Activated CD4-positive, alpha-beta T cell treated with anti-CD3 and anti-CD28 coated beads, Interleukin-2, amount 10 ng/mL, durations not matched to agents 7 days and 5 days (primary cell): ENCODE measurements around the gene DDX19B. TPM values are rescaled to one million over a fixed set of nuclear protein-coding genes. Genes with fewer than 3 reads are reported as not detected.
A peak's percentile ranks its signal among the peaks of the same experiment; 100 is the strongest.
"Not testable (repeated sequence)": the region's sequence is repeated elsewhere in the genome, so short reads cannot be mapped to it uniquely, and the experiment has no call there.

Experiments
- CTCF ChIA-PET: fragments of 350-600 bp; sonication (Branson Sonifier 250); formaldehyde crosslinking; loops from one replicate; lab custom pipeline; 2021; ENCODE audit warnings: antibody characterized with exemption; lab: Charles Lee
- POLR2A ChIA-PET: fragments of 350-600 bp; sonication (Branson Sonifier 250); formaldehyde crosslinking; loops from one replicate; lab custom pipeline; 2021; ENCODE audit warnings: antibody characterized with exemption; lab: Charles Lee
- DNase-seq: peaks from one replicate; pipeline ENCODE4 v3.0.0-alpha.2; 2020
- H3K27ac Mint-ChIP-seq: one replicate; pipeline ENCODE4 v1.8.0; 2021; ENCODE audit warnings: mild to moderate bottlenecking, moderate library complexity, mixed read lengths
- H3K27me3 Mint-ChIP-seq: one replicate; pipeline ENCODE4 v1.8.0; 2021; ENCODE audit warnings: mixed read lengths
- H3K36me3 Mint-ChIP-seq: one replicate; pipeline ENCODE4 v1.8.0; 2021; ENCODE audit warnings: low read depth, mixed read lengths
- H3K4me1 Mint-ChIP-seq: one replicate; pipeline ENCODE4 v1.8.0; 2021; ENCODE audit warnings: mixed read lengths
- H3K4me3 Mint-ChIP-seq: one replicate; pipeline ENCODE4 v1.8.0; 2021; ENCODE audit warnings: mild to moderate bottlenecking, moderate library complexity, mixed read lengths
- H3K9me3 Mint-ChIP-seq: one replicate; pipeline ENCODE4 v1.8.0; 2021; ENCODE audit warnings: mixed read lengths
- total RNA-seq, 2 experiments: library from RNA; stranded (reverse); gene quantifications; one replicate each; pipeline ENCODE4 v1.2.3, GENCODE V29; 2021

DDX19B gene
- total RNA-seq, 2 experiments from 2014 or later: 29.0 to 29.9 TPM

DNA sequence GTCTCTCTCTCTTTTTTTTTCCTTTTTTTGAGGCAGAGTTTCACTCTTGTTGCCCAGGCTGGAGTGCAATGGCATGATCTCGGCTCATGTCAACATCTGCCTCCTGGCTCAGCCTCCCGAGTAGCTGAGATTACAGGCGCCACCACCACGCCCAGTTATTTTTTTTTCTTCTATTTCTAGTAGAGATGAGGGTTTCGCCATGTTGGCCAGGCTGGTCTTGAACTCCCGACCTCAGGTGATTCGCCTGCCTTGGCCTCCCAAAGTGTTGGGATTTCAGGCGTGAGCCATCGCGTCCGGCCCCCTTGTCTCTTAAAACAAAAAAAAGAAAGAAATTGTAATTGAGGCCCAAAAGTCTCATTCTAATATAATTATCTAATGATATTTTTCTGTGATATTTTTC lies 6.8 kb upstream of the DDX19B start:
- peaks cover 22% of the 10 kb centered on the region for H3K4me1 Mint-ChIP-seq
- DNase-seq, H3K27ac Mint-ChIP-seq, POLR2A ChIA-PET, H3K4me3 Mint-ChIP-seq, H3K36me3 Mint-ChIP-seq, H3K9me3 Mint-ChIP-seq, H3K27me3 Mint-ChIP-seq: not testable (repeated sequence)
- CTCF ChIA-PET: interaction anchor here (0.5 to 1.4 kb wide), 4 partner anchors 14 to 231 kb away, joined by 3 to 4 read pairs (median 3); partner anchors contain the start of gene COG4

DNA sequence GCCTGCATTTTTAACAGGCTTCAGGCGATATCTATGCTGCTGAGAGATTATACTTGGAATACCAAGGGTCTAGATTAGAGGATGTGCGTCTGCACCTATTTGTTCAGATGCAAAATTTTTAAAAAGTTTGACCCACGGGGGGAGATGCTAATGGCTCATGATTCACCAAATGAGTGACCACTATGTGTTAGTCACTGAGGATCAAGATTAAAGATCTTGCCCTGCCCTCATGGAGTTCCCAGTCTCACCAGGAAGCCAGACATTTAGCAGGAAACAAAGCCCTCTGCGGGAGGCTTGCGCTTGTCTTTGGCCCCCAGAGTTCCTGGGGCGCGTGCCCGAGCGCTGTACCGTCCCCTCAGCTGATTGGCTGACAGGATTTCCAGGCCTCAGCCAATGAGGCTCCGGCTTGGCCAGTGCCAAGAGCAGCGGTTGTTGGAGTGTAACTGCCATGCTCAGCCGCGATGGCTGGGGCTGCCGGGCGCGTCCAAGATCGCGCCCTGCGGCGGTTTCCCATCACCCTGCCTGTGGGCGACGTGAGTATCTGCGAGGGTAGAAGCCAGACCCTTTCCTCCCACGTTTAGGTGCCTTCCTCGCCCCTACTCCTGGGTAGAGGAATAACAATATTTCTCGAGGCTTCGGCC lies 4.5 kb upstream of the DDX19B start:
- Mint-ChIP-seq H3K4me3 (no peak overlapping the region), H3K27ac (no peak overlapping the region), H3K27me3 (no peaks in the 10 kb centered on the region), H3K4me1 (peaks cover 18% of the 10 kb centered on the region), H3K36me3 (peaks cover under 1% of the 10 kb centered on the region), H3K9me3 (no peaks in the 10 kb centered on the region)
- no peak for DNase-seq
- ChIA-PET POLR2A (no interaction called here), CTCF (no interaction called here)

DNA sequence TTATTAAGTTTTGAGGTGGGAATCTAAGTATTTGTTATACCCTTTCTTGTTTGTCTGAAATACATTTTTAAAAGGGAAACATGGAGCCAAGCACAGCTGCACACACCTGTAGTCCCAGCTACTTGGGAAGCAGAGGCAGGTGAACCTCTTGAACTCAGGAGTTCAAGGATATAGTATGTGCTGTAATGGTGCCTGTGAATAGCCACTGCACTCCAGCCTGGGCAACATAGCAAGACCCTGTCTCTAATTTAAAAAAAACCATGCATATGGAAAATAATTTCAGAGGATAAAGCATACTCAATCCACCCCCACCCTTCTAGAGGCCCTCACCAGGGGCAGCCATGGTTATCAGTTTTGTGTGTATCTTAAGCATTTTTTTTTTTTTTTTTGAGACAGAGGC lies 3.4 kb upstream of the DDX19B start:
- no peaks in the 10 kb centered on the region for H3K9me3 Mint-ChIP-seq
- H3K4me3 Mint-ChIP-seq: no peak overlapping the region
- peaks cover 11% of the 10 kb centered on the region for H3K36me3 Mint-ChIP-seq
- CTCF ChIA-PET: interaction anchor here (0.8 kb wide), 2 partner anchors 14 to 892 kb away, joined by 3 read pairs; no protein-coding TSS in a partner anchor
- POLR2A ChIA-PET: no interaction called here
- H3K27ac Mint-ChIP-seq: no peak overlapping the region
- H3K4me1 Mint-ChIP-seq: peaks cover 24% of the 10 kb centered on the region
- H3K27me3 Mint-ChIP-seq: no peaks in the 10 kb centered on the region
- no peak for DNase-seq

DNA sequence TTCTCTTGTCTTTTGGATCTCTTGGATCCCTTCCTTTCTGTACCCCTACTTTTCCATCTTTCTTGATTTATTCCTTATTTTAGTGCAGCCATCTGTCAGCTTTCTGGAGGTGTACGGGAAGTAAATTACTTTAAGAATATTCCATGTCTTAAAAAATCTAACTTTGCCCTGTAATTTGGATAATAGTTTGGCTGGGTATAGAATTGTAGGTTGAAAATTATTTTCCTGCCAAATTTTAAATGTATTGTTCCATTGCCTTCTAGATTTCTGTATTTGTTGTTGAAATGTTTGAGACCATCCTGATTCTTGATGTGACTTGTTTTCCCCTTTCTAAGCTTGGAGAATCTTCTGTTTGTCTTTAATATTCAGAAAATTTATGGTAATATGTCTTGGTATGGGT lies 2.1 kb downstream of the DDX19B start:
- Mint-ChIP-seq H3K27me3 (no peaks in the 10 kb centered on the region), H3K9me3 (peaks cover 8% of the 10 kb centered on the region), H3K36me3 (peaks cover 37% of the 10 kb centered on the region), H3K27ac (no peak overlapping the region), H3K4me1 (peaks cover 49% of the 10 kb centered on the region), H3K4me3 (peak overlapping the region; percentile 90)
- ChIA-PET CTCF (interaction anchor here (1.3 kb wide), 1 partner anchor 11 kb away, joined by 3 read pairs; no protein-coding TSS in a partner anchor), POLR2A (interaction anchor here (0.7 kb wide), 1 partner anchor 45 kb away, joined by 3 read pairs; no protein-coding TSS in a partner anchor)
- no peak for DNase-seq

DNA sequence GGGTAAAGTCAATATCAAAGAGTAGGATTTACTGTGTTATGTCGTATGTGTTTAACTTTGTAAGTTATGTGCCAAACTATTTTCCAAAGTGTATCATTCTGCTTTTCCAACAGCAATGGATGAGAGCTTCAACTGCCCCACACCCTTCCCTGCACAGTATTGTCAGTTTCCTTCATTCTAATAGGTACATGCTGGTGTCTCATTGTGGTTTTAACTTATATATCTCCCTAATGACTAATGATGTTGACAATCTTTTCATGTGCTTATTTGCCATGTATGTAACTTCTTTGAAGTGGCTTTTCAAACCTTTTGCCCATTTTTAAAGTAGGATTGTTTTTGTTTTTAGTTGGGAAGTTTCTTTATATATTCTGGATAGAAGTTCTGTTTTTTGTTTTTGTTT lies 3.8 kb downstream of the DDX19B start:
- Mint-ChIP-seq H3K36me3 (peaks cover 37% of the 10 kb centered on the region), H3K27me3 (no peaks in the 10 kb centered on the region), H3K4me1 (peaks cover 49% of the 10 kb centered on the region), H3K9me3 (peaks cover 8% of the 10 kb centered on the region), H3K27ac (no peak overlapping the region), H3K4me3 (no peak overlapping the region)
- ChIA-PET CTCF (no interaction called here), POLR2A (no interaction called here)
- DNase-seq: no peak

DNA sequence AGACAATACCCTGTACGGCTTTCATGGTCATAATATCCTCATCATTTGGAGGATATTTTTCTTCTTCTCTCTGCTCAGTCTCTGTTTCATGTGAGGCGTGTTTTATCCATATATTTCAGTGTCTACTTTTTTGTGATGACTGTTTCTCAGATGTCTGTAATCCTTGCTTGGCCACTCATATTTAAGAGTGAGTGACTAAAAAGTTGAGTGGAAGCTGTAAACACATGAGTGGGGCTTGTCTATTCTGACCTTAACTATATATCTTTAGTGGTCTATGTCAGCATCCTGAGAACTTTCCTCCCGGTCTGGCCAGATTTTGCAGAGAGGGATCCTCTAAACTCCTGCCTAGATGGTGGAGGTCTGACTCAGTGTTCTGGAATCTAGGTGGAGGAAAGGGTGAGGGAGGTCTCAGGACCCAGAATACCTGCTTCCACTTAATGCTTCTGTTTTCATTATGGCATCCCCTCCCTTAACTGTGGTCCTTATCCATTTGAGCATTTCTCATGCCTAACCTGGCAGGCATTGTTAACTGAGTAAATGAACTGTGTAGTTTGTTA lies 6.0 kb downstream of the DDX19B start:
- ChIA-PET POLR2A (no interaction called here), CTCF (no interaction called here)
- H3K4me1 Mint-ChIP-seq: peaks cover 39% of the 10 kb centered on the region
- H3K9me3 Mint-ChIP-seq: peaks cover 8% of the 10 kb centered on the region
- H3K4me3 Mint-ChIP-seq: no peak overlapping the region
- H3K36me3 Mint-ChIP-seq: peaks cover 34% of the 10 kb centered on the region
- no peaks in the 10 kb centered on the region for H3K27me3 Mint-ChIP-seq
- no peak for DNase-seq
- H3K27ac Mint-ChIP-seq: no peak overlapping the region

DNA sequence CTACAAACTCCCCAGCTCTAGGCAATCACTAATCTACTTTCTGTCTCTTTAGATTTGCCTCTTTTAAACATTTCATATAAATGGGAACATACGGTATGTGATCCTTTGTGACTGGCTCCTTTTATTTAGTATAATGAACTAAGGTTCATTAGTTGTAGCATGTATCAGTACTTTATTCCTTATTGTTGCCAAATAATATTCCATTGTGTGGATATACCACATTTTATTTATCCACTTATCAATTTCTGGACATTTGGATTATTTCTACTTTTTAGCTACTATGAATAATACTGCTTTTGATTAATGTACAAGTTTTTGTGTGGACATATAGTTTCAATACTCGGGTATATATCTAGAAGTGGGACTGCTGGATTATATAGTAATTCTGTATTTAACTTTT lies 7.9 kb downstream of the DDX19B start:
- no peak overlapping the region for H3K27ac Mint-ChIP-seq

DNA sequence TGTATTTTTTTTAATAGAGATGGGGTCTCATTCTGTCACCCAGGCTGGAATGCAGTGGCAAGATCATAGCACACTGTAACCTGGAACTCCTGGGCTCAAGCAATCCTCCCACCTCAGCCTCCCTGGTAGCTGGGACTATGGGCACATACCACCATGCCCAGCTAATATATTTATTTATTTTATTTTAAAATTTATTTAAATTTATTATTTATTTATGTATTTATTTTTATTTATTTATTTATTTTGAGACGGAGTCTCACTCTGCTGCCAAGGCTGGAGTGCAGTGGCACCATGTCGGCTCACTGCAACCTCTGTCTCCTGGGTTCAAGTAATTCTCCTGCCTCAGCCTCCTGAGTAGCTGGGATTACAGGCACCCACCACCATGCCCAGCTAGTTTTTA lies 8.7 kb downstream of the DDX19B start:
- DNase-seq, H3K4me3 Mint-ChIP-seq, H3K9me3 Mint-ChIP-seq, H3K27ac Mint-ChIP-seq, H3K27me3 Mint-ChIP-seq, POLR2A ChIA-PET, H3K36me3 Mint-ChIP-seq: not testable (repeated sequence)
- H3K4me1 Mint-ChIP-seq: peaks cover 16% of the 10 kb centered on the region
- CTCF ChIA-PET: interaction anchor here (0.8 to 1.4 kb wide), 3 partner anchors 8 to 40 kb away, joined by 3 to 5 read pairs (median 4); partner anchors contain the start of gene DDX19B

More for the DNA sequence above, 7.9 kb downstream of the DDX19B start:
- no peak for DNase-seq
- Mint-ChIP-seq H3K9me3 (no peaks in the 10 kb centered on the region), H3K4me1 (peaks cover 22% of the 10 kb centered on the region), H3K36me3 (peaks cover 16% of the 10 kb centered on the region), H3K27me3 (no peaks in the 10 kb centered on the region), H3K4me3 (no peak overlapping the region)
- POLR2A ChIA-PET: no interaction called here
- CTCF ChIA-PET: interaction anchor here (0.5 to 1.5 kb wide), 7 partner anchors 11 to 422 kb away, joined by 3 to 4 read pairs (median 3); no protein-coding TSS in a partner anchor

DNA sequence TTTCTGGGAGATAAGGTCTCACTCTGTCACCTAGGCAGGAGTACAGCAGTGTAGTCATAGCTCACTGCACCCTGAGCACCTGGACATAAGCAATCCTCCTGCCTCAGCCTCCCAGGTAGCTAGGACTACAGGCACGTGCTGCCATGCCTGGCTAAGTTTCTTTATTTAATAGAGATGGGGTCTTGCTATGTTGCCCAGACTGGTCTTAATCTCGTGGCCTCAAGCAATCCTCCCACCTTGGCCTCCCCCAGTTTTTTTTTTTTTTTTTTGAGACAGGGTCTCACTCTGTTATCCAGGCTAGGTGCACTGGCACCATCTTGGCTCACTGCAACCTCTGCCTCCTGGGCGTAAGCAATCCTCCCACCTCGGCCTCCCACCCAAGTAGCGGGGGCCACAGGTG lies 21.1 kb downstream of the DDX19B start:
- H3K4me3 Mint-ChIP-seq: no peak overlapping the region
- no peaks in the 10 kb centered on the region for H3K27me3 Mint-ChIP-seq
- ChIA-PET POLR2A (no interaction called here), CTCF (interaction anchor here (0.6 to 1.1 kb wide), 3 partner anchors 11 to 241 kb away, joined by 3 to 4 read pairs (median 3); no protein-coding TSS in a partner anchor)
- no peak overlapping the region for H3K27ac Mint-ChIP-seq
- no peak for DNase-seq
- H3K9me3 Mint-ChIP-seq: no peaks in the 10 kb centered on the region
- H3K4me1 Mint-ChIP-seq: no peaks in the 10 kb centered on the region
- H3K36me3 Mint-ChIP-seq: peaks cover 21% of the 10 kb centered on the region

DNA sequence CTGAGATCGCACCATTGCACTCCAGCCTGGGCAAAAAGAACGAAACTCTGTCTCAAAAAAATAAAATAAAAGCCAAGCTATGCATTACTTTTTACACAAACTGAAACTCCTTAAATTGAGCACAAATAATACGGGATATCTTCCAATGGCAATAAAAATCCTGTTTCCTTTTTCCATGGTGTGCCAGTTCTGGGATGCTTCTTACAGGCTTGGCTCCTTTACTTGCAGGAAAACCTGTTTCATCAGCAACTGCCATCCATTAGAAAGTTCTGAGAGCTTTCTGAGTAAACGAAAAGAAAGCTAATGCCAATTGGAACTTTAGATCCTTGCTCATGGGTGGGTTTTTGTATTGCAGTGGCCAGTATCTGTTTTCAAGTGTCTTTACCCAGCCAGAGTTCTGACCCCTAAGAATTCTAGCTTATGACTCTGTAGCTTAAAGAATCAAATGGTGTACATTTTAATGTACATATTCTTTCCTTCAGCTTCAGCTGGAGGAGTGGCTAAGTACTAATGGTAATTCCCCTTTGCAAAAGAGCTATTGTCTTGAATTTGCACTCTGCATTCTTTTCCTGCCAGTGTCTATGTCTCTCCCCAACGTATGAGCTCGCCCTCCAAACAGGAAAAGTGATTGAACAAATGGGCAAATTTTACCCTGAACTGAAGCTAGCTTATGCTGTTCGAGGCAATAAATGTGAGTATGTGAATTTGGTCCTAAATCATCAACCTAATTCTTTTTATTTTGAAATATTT lies 26.2 kb downstream of the DDX19B start:
- H3K36me3 Mint-ChIP-seq: peaks cover 20% of the 10 kb centered on the region
- DNase-seq: no peak
- H3K4me3 Mint-ChIP-seq: no peak overlapping the region
- ChIA-PET CTCF (interaction anchor here (0.5 to 1.8 kb wide), 6 partner anchors 8 to 62 kb away, joined by 3 to 5 read pairs (median 4); no protein-coding TSS in a partner anchor), POLR2A (no interaction called here)
- no peaks in the 10 kb centered on the region for H3K9me3 Mint-ChIP-seq
- no peaks in the 10 kb centered on the region for H3K27me3 Mint-ChIP-seq
- H3K4me1 Mint-ChIP-seq: no peaks in the 10 kb centered on the region
- H3K27ac Mint-ChIP-seq: no peak overlapping the region

DNA sequence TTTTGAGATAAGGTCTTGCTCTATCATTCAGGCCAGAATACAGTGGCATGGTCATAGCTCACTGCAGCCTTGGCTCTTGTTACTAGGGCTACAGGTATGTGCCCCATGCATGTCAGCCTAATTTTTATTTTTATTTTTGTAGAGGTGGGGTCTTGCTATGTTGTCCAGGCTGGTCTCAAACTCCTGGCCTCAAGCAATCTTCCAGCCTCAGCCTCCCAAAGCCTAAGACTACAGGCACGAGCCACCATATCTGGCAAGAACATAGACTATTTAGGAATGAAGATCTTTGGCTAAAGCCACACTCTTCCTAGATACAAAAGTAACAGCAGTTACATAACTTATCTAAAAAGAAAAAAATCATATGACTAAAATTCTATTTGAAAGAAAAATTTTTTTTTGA lies 32.1 kb downstream of the DDX19B start:
- H3K4me3 Mint-ChIP-seq: no peak overlapping the region
- H3K9me3 Mint-ChIP-seq: no peaks in the 10 kb centered on the region
- H3K27ac Mint-ChIP-seq: no peak overlapping the region
- POLR2A ChIA-PET: no interaction called here
- CTCF ChIA-PET: interaction anchor here (0.9 kb wide), 1 partner anchor 12 kb away, joined by 4 read pairs; no protein-coding TSS in a partner anchor
- H3K27me3 Mint-ChIP-seq: no peaks in the 10 kb centered on the region
- peaks cover 3% of the 10 kb centered on the region for H3K4me1 Mint-ChIP-seq
- no peak for DNase-seq
- peaks cover 17% of the 10 kb centered on the region for H3K36me3 Mint-ChIP-seq

DNA sequence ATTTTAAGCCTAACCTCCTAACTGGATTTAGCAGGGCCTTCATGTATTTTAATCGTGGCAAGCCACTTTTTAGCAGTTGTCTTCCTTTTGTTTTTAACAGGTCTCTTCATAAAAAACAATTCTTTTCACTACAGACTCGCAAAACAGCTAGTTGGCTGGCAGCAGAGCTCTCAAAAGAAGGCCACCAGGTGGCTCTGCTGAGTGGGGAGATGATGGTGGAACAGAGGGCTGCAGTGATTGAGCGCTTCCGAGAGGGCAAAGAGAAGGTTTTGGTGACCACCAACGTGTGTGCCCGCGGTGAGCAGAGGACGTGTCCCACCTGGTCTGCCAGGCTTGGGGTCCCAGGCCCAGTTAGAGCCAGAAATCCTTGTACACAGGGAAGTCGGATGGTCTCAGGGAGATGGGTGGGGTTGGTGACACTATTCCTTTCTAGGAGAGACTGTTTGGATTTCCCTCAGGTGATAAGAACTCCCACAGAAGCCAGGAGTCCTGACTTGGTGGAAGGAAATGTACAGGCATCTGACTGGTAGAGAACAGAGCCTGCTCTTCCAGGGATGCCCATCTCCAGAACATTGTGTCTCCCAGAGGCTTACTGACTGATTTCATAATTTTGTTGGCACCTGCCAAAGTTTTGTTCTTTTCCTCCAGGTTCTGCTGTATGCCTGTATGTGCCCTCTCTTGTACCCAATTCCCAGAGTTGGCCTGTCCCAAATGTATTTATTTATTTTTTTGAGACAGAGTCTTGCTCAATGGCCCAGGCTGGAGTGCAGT lies 32.8 kb downstream of the DDX19B start:
- Mint-ChIP-seq H3K4me1 (peaks cover 3% of the 10 kb centered on the region), H3K4me3 (no peak overlapping the region), H3K27me3 (no peaks in the 10 kb centered on the region), H3K9me3 (no peaks in the 10 kb centered on the region), H3K36me3 (peaks cover 18% of the 10 kb centered on the region), H3K27ac (no peak overlapping the region)
- ChIA-PET CTCF (interaction anchor here (0.7 to 0.9 kb wide), 3 partner anchors 12 to 322 kb away, joined by 3 to 4 read pairs (median 3); no protein-coding TSS in a partner anchor), POLR2A (no interaction called here)
- DNase-seq: no peak
